Right atrium auricular region (tissue), 2 donors: Measurements from ENCODE around the gene GRIK1. TPM values are rescaled to one million over a fixed set of nuclear protein-coding genes. Genes with fewer than 3 reads are reported as not detected.
"Not testable (repeated sequence)": the region's sequence is repeated elsewhere in the genome, so short reads cannot be mapped to it uniquely, and the experiment has no call there.

Source experiments
- DNase-seq: peaks from one replicate; pipeline ENCODE4 v3.0.0-alpha.2; 2019; ENCODE audit warnings: low spot score
- H3K27ac ChIP-seq, 2 donors: fragments of 200-600 bp; sonication (generic); 1 replicate in 1 of 2; 2 replicates in 1 of 2; pipeline ENCODE4 v1.5.1; 2016 to 2019
- H3K27me3 ChIP-seq, 2 donors: fragments of 200-600 bp; sonication (generic); one replicate each; pipeline versions ENCODE4 v1.5.1 to v1.6.0; 2017 to 2019
- H3K36me3 ChIP-seq: fragments of 200-600 bp; sonication (generic); one replicate; pipeline ENCODE4 v1.5.1; 2016
- H3K4me1 ChIP-seq, 2 donors: fragments of 200-600 bp; sonication (generic); one replicate each; pipeline versions ENCODE4 v1.5.1 to v1.6.0; 2017 to 2019
- H3K4me3 ChIP-seq, 2 donors: fragments of 200-600 bp; sonication (generic); 1 replicate in 1 of 2; 2 replicates in 1 of 2; pipeline ENCODE4 v1.5.1; 2017 to 2019; ENCODE audit warnings: mild to moderate bottlenecking in 1 of 2, moderate library complexity in 1 of 2
- H3K9me3 ChIP-seq, 2 donors: fragments of 200-600 bp; sonication (generic); one replicate each; pipeline ENCODE4 v1.5.1; 2019
- total RNA-seq, 2 donors: library from RNA; depleted of rRNA; stranded (reverse); fragments of >200 nt; gene quantifications; one replicate each; pipeline ENCODE4 v1.1.0, GENCODE V29; 2016
- TF ChIP-seq, protein P1 (sequence below), 2 donors: fragments of 200-600 bp; sonication (generic); IDR thresholded peaks; one replicate each; pipeline ENCODE4 v1.5.1; 2019; ENCODE audit warnings: antibody characterized with exemption in 2 of 2

The GRIK1 gene
- total RNA-seq, 2 donors from 2014 or later = not detected

GRCh38 chr21:29961291-29962027 is 21.7 kb upstream of the GRIK1 start:
- Histone ChIP-seq H3K27ac (no peak overlapping the region), H3K4me1 (no peaks in the 10 kb centered on the region), H3K27me3 (no peaks in the 10 kb centered on the region), H3K36me3 (no peaks in the 10 kb centered on the region), H3K4me3 (no peak overlapping the region), H3K9me3 (no peaks in the 10 kb centered on the region)
- TF ChIP-seq, protein P1, sequence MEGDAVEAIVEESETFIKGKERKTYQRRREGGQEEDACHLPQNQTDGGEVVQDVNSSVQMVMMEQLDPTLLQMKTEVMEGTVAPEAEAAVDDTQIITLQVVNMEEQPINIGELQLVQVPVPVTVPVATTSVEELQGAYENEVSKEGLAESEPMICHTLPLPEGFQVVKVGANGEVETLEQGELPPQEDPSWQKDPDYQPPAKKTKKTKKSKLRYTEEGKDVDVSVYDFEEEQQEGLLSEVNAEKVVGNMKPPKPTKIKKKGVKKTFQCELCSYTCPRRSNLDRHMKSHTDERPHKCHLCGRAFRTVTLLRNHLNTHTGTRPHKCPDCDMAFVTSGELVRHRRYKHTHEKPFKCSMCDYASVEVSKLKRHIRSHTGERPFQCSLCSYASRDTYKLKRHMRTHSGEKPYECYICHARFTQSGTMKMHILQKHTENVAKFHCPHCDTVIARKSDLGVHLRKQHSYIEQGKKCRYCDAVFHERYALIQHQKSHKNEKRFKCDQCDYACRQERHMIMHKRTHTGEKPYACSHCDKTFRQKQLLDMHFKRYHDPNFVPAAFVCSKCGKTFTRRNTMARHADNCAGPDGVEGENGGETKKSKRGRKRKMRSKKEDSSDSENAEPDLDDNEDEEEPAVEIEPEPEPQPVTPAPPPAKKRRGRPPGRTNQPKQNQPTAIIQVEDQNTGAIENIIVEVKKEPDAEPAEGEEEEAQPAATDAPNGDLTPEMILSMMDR (IDR thresholded peaks at IDR 0.05) = no peak
- no peak for DNase-seq

- peaks cover 0 to 1% of the 10 kb centered on the region in 2 donors for H3K4me1 ChIP-seq
- no peak for DNase-seq
- H3K4me3 ChIP-seq = no peak overlapping the region
- no peaks in the 10 kb centered on the region for H3K36me3 ChIP-seq
- no peaks in the 10 kb centered on the region for H3K27me3 ChIP-seq
- no peaks in the 10 kb centered on the region for H3K9me3 ChIP-seq
- TF ChIP-seq, protein P1 (IDR thresholded peaks at IDR 0.05) = no peak
- no peak overlapping the region for H3K27ac ChIP-seq
Observed at GRCh38 chr21:29958551-29958950, 18.8 kb upstream of the GRIK1 start.

DNA sequence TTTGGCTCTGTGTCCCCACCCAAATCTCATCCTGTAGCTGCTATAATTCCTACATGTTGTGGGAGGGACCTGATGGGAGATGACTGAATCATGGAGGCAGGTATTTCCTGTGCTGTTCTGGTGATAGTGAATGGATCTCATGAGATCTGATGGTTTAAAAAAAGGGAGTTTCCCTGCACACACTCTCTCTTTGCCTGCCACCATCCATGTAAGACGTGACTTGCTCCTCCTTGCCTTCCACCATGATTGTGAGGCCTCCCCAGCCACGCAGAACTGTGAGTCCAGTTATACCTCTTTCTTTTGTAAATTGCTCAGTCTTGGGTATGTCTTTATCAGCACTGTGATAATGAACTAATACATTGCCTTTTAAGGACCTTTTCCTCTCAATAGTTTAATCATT is 18.2 kb upstream of the GRIK1 start:
- not testable (repeated sequence) for H3K4me1 ChIP-seq, H3K36me3 ChIP-seq, DNase-seq, H3K27me3 ChIP-seq, H3K9me3 ChIP-seq, H3K27ac ChIP-seq, H3K4me3 ChIP-seq

DNA sequence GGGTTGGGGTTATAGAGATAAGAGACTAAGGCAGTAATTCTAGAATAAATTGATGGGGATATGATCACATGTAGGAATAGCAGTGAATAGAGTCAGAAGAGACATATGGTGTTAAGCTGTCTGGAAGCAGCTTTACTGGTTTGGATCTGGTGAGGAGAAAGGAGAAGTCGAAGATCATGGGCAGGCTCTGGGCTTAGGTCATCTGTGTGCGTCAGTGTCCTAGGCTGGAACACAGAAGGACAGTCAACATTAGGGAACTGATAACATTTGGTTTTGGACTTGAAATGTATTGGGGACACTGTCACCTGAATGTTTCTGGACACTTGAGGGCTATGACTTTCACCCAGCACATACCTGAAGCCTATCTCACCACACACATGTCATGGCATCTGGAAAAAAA is 13.9 kb upstream of the GRIK1 start:
- Histone ChIP-seq H3K36me3 (no peaks in the 10 kb centered on the region), H3K27me3 (no peaks in the 10 kb centered on the region), H3K9me3 (no peaks in the 10 kb centered on the region), H3K4me3 (no peak overlapping the region), H3K4me1 (peaks cover 0 to 3% of the 10 kb centered on the region in 2 donors), H3K27ac (no peak overlapping the region)
- no peak for DNase-seq
- TF ChIP-seq, protein P1 (IDR thresholded peaks at IDR 0.05) = no peak

DNA sequence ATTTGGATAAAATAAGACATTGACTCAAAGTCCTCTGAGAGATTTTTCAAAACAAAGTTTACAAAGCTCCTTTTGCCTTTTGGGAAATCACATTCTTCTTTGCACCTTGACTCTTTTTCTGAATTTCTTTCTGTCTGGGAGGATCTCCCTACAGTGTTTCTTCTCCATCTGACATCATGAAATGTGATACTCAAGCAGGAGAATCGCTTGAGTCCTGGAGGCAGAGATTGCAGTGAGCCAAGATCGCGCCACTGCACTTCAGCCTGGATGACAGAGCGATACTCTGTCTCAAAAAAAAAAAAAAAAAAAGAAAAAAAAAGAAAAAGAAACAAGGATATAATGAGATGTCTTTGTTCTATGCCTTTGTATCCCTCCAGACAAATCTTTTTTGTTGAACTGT is 13.3 kb upstream of the GRIK1 start:
- no peak for DNase-seq
- peaks cover 0 to 3% of the 10 kb centered on the region in 2 donors for H3K4me1 ChIP-seq
- H3K27ac ChIP-seq = no peak overlapping the region
- no peaks in the 10 kb centered on the region for H3K27me3 ChIP-seq
- no peaks in the 10 kb centered on the region for H3K9me3 ChIP-seq
- no peaks in the 10 kb centered on the region for H3K36me3 ChIP-seq
- TF ChIP-seq, protein P1 (IDR thresholded peaks at IDR 0.05) = no peak
- no peak overlapping the region for H3K4me3 ChIP-seq

- peaks cover 0 to 3% of the 10 kb centered on the region in 2 donors for H3K4me1 ChIP-seq
- H3K27me3 ChIP-seq = no peaks in the 10 kb centered on the region
- H3K9me3 ChIP-seq = no peaks in the 10 kb centered on the region
- TF ChIP-seq, protein P1 (IDR thresholded peaks at IDR 0.05) = no peak
- H3K36me3 ChIP-seq = no peaks in the 10 kb centered on the region
- no peak overlapping the region for H3K27ac ChIP-seq
- no peak for DNase-seq
- no peak overlapping the region for H3K4me3 ChIP-seq
Observed at GRCh38 chr21:29951911-29952310, 12.1 kb upstream of the GRIK1 start.
